HG02623 (cell line): ENCODE data around the gene MED25.

Source experiments
- ATAC-seq: cut with Tn5 transposase; IDR thresholded peaks from one replicate; pipeline ENCODE4 v1.9.1; 2021; ENCODE audit warnings: moderate library complexity; ENCODE audit not compliant: unreplicated experiment

The MED25 gene

DNA sequence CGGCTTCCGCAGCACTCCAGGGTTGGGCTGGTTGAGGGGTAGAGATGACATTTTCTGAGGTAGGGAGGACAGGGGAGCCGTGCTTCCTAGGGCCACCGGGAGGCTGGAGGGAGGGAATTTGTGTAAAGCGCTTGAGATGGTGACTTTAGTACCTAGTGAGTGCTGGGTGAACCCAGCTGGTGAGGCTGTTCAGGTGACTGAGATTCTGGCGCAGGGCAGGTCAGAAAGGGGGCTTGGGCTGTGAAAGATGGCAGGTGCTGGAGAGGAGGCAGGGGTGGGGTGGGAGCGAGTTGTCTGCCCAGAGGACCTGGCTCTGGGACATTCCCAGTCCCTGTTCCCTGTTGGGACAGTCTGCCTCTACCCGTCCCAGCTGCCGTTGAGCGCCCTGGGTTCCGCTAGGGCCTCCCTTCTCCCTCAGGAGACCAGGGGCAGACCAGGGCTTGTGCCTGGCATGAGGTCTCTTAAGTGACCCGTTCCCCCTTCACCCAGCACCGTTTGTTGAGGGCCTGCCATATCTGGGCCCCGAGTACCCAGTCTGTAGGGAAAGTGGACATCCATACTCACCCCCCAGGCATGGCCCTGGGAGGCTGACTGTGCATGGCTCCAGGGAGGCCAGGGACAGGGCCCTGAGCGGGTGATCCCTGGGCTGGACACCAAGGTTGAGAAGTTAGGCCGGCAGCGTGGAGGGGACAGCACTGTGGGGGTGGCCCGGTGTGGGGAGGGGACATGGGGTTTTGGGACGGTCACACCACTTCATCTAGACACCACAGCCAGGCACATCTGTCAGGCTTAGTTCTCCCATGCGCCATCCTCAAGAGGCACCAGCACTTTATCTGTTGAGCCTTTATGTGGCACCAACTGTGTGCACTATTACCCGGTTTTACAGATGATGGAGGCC, 37.8 kb downstream of the MED25 start:
- no peak for ATAC-seq

DNA sequence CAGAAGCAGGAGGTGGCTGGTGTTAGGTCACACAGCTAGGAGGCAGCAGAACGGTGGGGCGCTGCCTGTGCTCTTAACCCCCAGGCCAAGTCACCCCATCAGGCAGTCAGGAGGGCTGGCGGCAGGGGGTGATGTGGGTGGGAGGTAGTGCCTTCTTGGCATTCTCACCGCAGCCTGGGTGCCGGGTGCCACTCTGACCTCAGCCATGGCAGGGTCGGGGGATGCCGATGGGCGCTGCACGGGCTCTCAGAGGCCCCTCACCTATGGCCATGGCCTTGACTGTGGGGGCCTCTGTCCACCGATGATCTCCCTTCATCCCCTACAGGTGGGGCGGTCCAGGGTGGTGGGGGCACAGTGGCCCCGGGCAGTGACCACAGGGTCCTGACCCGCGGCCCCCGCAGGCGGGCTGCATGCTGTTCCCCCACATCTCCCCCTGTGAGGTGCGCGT, 38.5 kb downstream of the MED25 start:
- ATAC-seq = no peak

DNA sequence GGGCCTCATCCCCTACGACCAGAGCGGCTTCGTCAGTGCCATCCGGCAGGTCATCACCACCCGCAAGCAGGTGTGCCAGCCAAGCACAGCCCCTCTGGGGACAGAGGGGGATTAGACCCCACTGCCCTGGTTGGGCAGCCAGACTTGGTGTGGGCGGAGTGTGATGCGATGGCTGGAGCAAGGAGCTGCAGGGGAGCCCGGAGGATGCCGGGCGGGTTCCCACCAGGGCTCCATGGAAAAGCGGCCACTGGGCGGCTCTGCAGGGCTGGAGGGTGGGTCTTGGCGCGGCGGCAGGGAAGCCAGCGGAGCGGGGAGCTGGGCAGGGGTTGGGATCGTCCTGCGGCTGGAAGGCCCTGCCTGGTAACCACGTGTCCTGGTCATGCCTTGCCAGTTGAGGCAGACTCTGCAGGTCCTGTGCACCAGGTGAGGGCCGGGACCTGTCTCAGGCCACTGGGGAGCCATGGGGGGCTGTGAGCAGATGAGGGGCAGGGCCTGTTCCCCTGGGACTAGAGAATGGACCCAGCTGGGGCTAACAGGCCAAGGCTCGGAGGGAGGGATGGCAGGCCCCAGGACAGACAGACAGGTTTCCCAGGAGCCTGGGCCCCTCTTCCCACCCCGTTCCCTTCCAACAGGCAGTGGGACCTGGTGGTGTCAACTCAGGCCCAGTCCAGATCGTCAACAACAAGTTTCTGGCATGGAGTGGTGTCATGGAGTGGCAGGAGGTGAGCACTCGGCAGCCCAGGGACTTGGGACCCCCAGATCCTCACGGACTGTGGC, 39.2 kb downstream of the MED25 start:
- ATAC-seq = no peak

DNA sequence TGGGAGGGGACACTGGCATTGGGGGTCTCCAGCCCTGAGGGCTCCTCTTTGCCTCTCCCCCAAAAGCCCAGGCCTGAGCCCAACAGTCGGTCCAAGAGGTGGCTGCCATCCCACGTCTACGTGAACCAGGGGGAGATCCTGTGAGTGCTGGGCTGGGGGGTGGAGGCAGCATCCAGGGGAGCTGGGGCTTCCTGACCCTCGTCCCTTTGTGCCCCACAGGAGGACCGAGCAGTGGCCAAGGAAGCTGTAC, 39.7 kb downstream of the MED25 start:
- no peak for ATAC-seq

DNA sequence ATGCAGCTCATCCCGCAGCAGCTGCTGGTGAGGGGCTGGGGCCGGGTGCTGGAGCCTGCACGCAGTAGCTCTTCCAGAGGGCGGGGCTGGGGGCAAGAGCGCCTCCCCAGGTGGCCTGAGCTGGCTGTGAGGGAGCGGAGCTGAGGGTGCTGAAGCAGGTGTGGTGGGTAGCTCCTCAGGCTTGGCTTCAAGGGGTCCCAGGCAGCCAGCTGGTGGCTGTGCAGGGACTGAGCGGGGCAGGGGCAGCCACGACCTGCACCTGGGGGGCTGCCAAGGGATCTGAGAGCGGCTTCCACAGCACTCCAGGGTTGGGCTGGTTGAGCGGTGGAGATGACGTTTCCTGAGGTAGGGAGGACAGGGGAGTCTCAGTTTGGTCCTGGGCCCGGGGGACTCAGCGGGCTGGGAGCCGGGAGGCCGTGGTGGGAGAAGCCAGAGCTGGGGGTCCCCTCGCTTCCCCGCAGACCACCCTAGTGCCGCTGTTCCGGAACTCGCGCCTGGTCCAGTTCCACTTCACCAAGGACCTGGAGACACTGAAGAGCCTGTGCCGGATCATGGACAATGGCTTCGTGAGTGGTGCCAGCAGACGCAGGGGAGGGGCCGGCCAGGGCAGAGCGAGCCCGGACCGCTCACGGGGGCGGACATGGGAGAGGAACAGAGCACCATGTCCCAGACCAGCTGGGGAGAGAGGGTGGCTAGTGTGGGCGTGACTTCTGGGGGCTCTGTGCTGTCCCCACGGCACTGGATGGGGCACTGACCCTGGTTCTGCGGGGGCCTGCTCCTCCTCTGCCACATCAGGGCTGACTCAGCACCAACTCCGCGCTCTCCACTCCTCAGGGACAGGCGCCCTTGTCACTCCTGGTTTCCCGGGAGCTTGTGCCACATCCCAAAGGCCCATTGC, 40.2 kb downstream of the MED25 start:
- no peak for ATAC-seq

DNA sequence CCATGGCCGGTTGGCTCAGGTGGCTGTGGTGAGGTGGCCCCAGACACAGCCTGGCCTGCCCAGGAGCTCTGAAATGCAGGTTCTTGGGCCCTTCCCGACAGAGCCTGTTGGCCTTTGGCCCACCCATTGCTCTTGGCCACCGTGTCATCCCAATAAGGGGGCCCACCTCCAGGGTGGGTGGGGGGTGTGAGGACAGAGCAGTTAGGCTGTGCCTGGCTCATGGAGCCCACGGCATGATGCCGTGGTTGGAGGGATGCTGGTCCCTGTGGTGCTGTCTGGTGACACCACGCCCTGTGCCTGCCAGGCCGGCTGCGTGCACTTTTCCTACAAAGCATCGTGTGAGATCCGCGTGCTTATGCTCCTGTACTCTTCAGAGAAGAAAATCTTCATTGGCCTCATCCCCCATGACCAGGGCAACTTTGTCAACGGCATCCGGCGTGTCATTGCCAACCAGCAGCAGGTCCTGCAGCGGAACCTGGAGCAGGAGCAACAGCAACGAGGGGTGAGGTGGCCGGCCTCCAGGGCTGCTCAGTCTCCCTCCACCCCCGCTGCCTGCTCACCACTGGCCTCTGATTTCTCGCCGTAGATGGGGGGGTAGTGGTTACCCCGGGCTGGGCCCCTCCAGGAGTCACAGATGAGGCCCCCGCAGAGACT, 41.7 kb downstream of the MED25 start:
- no peak for ATAC-seq

DNA sequence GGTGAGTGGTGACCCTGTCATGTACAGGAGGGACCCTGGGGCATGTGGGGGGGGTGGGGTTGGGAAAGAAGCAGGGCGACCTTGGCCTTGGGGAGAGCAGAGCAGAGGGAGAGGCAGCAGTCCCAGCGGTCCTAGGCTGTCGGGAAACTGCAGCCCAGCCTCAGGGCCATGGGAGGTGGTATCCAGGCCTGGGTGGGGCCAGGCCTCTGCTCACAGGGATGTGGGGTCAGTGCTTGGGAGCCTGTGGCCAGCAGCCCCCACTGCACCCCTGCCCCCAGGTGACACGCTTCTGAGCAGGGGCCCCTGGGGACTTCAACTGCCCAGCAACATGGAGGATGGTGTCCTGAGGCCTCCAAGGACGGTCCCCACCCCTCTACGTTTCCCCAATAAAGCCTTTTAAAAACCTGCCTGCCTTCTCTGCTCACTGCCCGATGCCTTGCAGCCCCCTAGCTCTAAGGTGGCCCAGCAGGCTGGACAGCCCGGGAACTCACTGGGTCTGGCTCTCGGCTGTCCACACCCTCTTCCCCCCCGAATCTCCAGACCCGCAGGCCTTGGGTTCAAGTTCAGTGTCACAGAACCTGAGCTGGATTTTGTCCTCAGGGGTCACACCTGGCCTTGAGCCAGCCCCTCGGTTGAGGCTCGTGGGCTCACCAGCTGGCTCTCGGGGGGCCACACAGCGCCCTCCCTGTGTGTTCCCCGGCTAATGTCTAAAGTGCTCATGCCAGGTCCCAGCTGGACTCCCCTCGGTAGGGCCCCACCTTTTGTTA, 42.4 kb downstream of the MED25 start:
- no peak for ATAC-seq

DNA sequence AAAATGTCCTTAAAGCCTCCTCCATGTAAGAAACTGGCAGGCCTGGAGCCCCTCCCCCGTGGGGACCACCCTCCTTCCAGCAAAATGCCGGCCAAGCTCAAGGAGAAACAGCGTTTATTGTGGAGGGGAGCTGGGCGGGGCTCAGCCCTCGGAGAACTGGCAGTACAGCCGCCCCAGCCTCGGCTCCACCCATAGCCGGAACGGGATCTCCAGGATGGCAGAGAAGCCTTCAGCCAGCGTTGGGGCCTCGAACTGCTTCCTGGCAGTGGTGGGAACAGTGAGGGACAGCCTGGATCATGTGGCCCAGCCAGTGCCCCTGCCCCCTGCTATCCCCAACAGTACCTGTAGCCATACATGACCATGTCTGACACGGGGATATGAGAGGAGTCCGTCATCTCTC, 43.0 kb downstream of the MED25 start:
- no peak for ATAC-seq

DNA sequence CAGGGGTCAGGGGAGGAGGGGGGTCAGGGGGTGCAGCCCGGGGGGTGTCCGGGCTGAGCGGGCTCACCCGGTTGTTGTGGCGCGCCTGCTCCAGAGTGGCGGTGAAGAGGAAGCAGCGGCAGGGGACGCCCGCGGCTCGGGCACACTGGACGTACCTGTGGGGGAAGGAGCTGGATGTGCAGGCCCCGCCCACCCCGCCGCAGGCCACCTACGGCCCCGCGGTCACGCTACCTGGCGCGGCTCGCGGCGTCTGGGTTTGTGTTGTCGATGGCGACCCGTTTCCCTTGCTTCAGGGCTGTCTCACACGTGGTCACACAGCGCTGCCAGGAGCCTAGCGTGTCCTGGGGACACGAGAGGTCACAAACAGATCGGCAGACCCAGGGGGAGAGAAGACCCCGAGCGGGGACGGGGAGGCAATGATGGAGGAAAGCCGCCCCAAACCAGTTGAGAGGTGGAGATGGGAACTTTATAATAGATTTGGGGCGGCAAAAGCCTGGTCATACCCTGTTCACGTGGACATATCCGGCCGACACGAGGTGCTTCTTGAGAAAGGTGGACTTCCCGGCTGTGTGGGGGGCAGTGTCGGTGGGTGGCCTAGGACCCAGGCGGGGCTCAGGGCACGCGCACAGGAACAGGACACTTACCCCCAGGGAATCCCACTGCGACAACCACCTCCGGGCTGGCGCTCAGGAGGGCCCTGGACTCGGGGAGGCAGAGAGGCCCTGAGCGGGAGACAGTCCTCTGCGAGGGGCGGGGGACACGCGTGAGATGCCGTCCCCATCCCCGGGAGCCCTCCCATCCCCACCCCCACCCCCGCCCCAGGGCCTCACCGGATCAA, 43.7 kb downstream of the MED25 start:
- no peak for ATAC-seq

DNA sequence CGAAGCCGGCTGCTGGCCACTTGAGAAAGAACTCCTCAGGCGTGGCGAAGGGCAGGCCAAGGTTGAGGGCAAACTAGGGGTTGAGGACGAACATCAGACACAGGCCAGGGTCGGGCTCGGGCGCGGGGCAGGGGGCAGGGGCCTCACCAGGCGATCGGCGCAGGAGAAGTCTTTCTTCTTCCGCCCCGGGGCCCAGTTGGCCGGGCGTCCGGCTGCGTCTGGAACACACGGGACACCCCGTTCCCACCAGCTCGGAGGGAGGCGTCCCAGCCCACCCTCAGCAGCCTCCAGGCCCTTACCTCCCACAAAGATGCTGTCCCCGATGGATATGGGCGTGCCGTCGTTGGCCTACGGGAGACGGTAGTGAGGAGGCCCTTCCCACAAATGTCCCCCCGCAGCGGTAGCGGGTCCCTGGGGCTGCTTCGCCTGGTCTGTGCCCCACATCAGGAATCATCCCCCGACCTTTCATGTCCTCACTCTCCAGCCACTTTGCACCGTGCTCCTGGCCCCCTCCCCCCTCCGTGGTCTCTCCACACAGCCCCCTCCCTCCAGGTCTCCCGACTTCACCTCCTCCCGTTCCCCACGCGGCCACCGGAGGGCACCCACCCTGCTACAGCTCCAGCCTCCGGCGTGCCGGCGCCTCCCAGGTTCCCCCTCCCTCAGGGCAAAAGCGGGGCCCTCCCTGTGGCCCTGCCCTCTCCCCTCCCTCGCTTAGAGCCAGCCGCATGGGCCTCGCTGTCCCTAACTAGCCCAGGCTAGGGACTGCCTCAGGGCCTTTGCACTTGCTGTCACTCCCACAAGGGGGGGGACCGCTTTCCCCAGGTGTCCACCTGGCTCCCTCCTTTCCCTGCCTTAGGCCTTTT, 44.5 kb downstream of the MED25 start:
- no peak for ATAC-seq

DNA sequence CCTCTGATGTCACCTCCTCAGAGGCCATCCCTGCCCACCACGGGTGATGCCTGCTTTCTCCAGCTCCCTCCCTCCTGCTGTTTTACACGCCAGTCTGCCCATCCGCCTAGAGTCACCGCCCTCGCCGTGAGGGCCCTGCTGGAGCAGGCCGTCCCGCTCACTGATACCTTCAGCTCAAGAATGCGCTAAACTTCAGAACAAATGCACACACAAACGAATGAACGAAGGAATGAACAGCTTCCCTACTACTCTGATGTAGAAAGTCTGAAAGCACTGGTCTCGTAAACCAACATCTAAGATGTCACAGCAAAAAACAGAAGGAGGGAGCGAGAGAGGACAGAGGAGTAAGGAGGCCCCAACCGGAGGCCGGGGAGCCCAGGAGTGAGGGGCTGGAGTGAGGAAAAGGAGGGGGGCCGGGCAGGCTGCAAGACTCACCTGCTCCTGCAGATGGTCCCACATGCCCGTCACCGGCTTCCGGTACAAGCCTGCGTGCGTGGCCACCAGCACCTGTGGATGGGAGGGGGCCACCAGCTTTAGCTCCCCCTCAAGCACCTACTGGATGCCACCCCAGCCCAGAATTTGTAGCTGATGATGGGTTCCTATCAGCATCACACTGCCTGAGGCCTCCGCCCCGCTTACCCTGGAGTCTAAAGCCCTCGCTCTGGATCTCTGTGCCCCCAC, 45.3 kb downstream of the MED25 start:
- ATAC-seq = no peak

DNA sequence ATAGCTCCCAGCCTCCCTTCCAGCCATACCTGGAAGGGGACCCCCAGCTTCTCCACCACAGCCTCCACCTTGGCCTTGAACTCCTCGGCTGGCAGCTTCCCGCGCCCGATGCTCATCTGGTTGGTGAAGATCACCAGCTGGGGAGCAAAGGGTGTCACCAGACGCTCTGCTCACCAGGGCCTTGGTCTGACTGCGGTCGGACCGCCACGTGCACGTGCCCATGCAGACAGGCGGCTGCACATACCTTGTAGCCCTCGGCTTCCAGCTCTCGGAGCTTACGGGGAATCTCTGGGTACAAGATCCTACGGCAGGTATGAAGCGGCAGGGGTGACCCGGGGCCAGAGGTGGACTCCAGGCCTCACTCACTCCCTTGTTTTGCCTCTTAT, 45.8 kb downstream of the MED25 start:
- no peak for ATAC-seq

DNA sequence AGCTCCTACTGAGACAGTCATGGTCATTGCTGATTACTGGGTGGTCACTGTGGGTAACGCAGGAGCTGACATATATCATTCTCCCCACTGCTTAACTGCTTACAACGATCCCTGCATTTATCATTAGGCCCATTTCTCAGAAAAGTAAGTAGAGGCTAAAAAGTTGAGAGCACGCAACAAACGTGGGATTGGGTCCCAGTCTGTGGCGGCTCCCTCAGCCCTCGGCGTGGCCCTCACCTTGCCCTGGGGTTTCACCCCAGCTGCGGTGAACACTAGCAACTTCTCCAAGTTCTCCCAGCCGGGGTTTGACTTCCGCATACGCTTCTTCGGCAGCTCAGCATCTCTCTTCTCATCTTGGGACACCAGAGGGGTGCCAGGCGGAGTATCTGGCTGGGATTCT, 46.8 kb downstream of the MED25 start:
- ATAC-seq = no peak

DNA sequence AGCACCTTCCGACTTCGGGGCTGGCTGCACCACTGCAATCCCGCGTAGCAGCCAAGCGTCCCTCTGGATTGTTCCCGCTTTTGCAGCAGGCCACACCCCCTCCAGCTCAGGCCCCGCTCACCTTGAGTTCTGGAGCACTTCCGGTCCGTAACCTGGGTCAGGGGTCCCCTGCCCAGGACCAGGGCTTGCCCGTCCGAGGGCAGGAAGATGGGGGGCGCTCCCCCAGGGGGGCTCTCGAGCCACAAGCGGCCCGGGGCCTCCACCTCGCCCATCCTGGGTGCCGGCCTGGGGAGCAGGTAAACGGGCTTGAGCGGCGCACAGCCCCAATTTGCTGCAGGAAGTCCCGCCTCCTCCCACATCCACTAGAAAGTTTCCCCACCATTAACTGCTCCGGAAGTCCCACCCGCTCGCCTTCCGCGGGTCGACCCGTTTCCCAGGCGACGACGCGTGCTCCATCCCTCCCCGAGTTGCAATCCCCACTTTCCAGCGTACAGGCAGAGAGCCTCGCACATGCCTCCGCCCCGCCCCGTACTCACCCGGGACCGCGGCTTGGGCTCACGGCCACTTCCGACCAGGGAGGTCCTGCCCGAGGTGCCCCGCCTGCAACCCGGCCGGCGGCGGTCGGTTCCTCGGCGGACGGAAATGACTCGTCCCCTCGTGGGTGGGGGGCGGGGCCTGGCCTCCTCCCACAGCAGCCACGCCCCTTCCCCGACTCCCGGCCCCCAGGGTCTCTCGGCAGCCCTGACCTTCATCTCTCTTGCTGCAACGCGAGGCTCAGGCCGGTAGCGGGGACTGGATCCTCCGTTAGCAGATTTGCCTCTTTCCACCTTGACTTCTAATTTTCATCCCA, 49.1 kb downstream of the MED25 start, which contains the start of gene PNKP:
Gene PNKP, minus strand, starts transcription at position 644 of the 850 bp plus-strand sequence. Its CDS starts 372 bp downstream, at position 272.
- peak; percentile 29 for ATAC-seq

DNA sequence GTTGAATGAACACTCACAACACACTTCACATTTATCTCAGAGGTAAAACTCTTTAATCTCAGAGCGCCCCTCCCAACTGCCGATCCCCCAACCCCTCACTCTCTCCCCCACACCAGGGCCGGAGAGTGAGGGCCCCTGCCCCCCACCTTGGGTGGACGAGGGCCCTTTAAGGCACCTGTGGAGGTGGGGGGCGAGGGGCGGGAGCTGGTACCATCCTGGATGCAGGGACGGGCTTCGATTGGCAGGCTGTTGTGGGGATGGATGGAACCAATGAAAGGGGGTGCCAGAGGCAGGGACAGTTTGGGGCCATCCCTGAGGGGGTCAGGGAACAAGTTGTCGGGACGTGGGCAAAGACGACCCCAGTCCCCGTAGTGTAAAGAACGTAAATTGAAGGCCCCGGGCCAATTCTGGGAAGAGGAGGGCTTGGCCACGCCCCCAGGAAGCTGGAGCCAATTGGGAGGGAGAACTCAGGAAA, 51.0 kb downstream of the MED25 start:
- no peak for ATAC-seq

DNA sequence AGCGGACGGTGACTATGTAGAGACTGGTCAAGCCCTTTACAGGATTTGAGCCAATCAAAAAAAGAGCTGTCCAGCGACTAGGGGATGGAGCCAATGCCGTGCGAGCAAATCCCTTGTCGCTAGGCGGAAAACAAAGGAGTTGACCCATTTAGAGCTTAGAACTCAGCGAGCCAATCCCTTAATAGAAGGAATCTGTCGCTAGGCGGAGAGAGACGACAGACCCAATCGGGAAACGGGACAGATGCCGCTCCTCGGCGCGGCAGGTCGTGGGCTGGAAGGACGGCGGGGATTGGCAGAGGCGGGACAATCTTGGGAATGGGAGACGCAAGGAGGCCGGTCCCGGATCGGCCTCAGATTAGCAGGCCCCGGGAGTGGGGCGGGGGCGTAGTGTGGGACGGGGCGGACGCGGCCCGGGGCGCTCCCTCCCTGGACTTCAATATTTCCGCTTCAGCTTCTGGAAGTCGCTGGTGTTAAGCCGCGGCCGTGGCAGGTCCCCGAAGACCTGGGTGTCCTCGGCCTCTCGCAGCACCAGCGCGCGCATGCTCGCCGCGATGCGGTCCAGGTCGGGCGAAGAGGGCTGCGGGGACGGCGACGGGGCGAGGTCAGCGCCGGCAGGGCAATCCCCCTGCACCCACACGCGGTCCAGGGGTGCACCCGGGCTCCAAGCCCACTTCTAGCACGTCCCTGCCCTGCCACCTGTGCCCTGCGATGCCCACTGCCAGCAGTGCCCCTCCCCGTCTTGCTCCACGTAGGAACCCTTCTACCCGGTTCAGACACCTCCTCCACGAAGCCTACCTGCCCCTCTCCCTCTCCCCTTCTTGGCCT, 51.6 kb downstream of the MED25 start:
- ATAC-seq = peak; percentile 69
